Measurements from ENCODE around the gene RASGRP4. TPM values are rescaled to one million over a fixed set of nuclear protein-coding genes. Genes with fewer than 3 reads are reported as not detected.

RASGRP4 gene
- polyA plus RNA-seq, 6 donors from 2014 or later: 0.27 to 0.60 (median 0.30) TPM; not detected in 3

DNA sequence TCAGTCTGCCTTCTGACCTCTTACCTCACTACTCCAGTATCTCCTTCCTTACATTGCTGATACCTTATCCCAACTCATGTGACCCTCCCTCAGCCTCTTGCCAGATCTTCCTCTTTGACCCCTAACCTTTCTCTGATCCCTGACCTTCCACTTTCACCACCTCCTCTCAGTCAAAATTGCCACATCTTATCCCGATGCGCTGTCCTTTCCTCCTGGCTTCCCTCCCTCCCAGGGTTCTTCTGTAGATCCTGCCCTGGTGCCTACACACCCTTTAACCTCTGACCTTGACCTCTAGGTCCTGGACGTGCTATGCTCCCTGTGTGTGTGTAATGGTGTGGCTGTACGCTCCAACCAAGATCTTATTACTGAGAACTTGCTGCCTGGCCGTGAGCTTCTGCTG is 31.2 kb upstream of the RASGRP4 start:
- DNase-seq: no peak
- Mint-ChIP-seq H3K4me1 (peaks cover 0 to 2% (median 0%) of the 10 kb centered on the region in 3 donors), H3K27me3 (peaks cover 9 to 32% (median 18%) of the 10 kb centered on the region in 3 donors), H3K4me3 (no peak overlapping the region), H3K27ac (no peak overlapping the region), H3K36me3 (no peaks in the 10 kb centered on the region), H3K9me3 (peaks cover 0 to 7% (median 0%) of the 10 kb centered on the region in 7 donors)
- ATAC-seq (ENCODE audit: low read depth in 2 of 2): no peak

DNA sequence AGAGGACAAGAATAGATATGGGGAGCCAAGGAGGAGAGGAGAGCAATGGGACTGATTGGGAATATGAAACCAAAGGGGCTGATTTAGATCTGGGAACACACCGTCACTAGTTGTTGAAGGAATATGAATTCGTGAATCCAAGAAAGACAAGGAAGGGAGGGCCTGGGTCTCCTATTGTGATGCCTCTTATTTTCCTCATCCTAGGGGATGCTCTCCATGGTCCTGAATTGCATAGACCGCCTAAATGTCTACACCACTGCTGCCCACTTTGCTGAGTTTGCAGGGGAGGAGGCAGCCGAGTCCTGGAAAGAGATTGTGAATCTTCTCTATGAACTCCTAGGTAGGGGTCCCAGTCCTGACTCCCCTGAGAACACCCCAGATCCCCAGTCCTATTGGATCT is 29.0 kb upstream of the RASGRP4 start:
- peak overlapping the region in 1 of 6 donors; percentile 68 for H3K27ac Mint-ChIP-seq
- peaks cover 7 to 33% (median 12%) of the 10 kb centered on the region in 3 donors for H3K27me3 Mint-ChIP-seq
- DNase-seq (no peak), ATAC-seq (ENCODE audit: low read depth in 2 of 2) (no peak)
- H3K36me3 Mint-ChIP-seq: no peaks in the 10 kb centered on the region
- H3K4me3 Mint-ChIP-seq: peak overlapping the region in 1 of 8 donors; percentile 23
- H3K9me3 Mint-ChIP-seq: peaks cover 0 to 8% (median 1%) of the 10 kb centered on the region in 7 donors
- H3K4me1 Mint-ChIP-seq: peaks cover 0 to 2% (median 0%) of the 10 kb centered on the region in 3 donors

GRCh38 chr19:38453596-38453995 is 27.6 kb upstream of the RASGRP4 start:
- Mint-ChIP-seq H3K9me3 (peaks cover 4 to 14% (median 9%) of the 10 kb centered on the region in 7 donors), H3K4me1 (peaks cover 0 to 2% (median 0%) of the 10 kb centered on the region in 3 donors), H3K4me3 (no peak overlapping the region), H3K27ac (no peak overlapping the region), H3K27me3 (peaks cover 0 to 27% (median 14%) of the 10 kb centered on the region in 3 donors), H3K36me3 (peaks cover 0 to 11% of the 10 kb centered on the region in 2 donors)
- DNase-seq (no peak), ATAC-seq (ENCODE audit: low read depth in 2 of 2) (no peak)

- no peak overlapping the region for H3K4me3 Mint-ChIP-seq
- no peak for ATAC-seq (ENCODE audit: low read depth in 2 of 2)
- H3K27ac Mint-ChIP-seq: peak overlapping the region in 1 of 6 donors; percentile 31
- H3K4me1 Mint-ChIP-seq: peaks cover 0 to 1% (median 0%) of the 10 kb centered on the region in 3 donors
- H3K36me3 Mint-ChIP-seq: peaks cover 0 to 12% of the 10 kb centered on the region in 2 donors
- DNase-seq: no peak
- peaks cover 0 to 23% (median 16%) of the 10 kb centered on the region in 3 donors for H3K27me3 Mint-ChIP-seq
- H3K9me3 Mint-ChIP-seq: peaks cover 5 to 14% (median 9%) of the 10 kb centered on the region in 7 donors
Observed at GRCh38 chr19:38452430-38453366, 26.7 kb upstream of the RASGRP4 start.

DNA sequence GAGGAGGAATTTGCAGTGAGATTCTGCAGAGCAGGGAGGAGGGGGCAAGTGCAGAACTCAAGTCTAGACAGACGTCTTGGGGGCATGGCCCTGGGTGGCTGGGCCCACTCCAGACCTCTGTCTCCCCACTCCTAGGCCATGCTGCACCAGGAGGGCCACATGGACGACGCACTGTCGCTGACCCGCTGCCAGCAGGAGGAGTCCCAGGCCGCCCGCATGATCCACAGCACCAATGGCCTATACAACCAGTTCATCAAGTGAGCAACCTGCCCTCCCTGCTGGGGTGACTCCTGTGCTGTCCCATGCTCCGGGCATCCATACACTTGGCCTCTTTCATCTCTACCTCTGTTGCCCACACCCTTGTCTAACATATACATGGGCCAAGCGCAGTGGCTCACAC is 25.6 kb upstream of the RASGRP4 start:
- no peak overlapping the region for H3K4me3 Mint-ChIP-seq
- peaks cover 5 to 14% (median 9%) of the 10 kb centered on the region in 7 donors for H3K9me3 Mint-ChIP-seq
- H3K4me1 Mint-ChIP-seq: no peaks in the 10 kb centered on the region
- no peak overlapping the region for H3K27ac Mint-ChIP-seq
- peaks cover 0 to 12% of the 10 kb centered on the region in 2 donors for H3K36me3 Mint-ChIP-seq
- H3K27me3 Mint-ChIP-seq: peaks cover 0 to 16% (median 15%) of the 10 kb centered on the region in 3 donors
- DNase-seq (no peak), ATAC-seq (ENCODE audit: low read depth in 2 of 2) (no peak)

DNA sequence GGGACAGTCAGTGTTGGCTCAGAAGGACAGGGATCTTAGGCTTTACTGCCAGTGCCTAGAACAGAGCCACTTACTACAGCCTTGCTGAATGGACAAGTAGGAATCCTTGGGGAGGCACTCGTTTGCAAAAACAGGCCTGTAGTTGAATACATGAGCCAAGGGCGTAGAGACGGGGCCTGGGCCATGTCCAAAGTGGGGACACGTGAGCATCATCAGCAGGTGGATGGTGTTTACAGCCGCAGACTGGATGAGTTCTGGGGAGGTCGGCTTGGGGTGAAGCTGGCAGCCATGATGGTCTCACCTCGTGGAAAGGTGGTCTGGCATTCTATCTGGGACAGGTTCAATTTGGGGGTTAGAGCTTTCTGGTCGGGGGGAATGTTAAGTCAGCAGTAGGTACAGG is 25.0 kb upstream of the RASGRP4 start:
- Mint-ChIP-seq H3K9me3 (peaks cover 5 to 14% (median 10%) of the 10 kb centered on the region in 7 donors), H3K27me3 (peaks cover 0 to 21% (median 16%) of the 10 kb centered on the region in 3 donors), H3K36me3 (peaks cover 0 to 12% of the 10 kb centered on the region in 2 donors), H3K27ac (no peak overlapping the region), H3K4me3 (no peak overlapping the region), H3K4me1 (no peaks in the 10 kb centered on the region)
- ATAC-seq (ENCODE audit: low read depth in 2 of 2) (no peak), DNase-seq (no peak)

DNA sequence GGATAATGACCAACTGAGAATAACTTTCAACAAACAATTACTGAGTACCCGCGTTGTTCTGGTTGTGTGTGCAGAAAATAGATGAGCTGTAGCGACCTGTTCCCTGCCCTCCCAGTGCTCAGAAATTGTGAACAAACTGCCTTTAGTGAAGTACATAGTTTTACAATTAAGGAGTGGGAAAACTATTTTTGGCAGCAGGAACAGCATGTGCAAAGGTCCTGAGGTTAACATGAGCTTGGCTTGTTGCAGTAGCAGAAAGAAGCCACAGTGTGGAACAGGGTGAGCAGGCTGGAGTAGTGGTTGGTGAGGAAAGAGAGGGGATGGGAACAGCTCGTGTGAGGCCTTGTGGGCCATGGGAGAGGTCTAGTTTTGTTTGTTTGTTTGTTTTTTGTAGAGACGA is 23.5 kb upstream of the RASGRP4 start:
- H3K36me3 Mint-ChIP-seq: peaks cover 0 to 12% of the 10 kb centered on the region in 2 donors
- no peak for ATAC-seq (ENCODE audit: low read depth in 2 of 2)
- H3K4me3 Mint-ChIP-seq: no peak overlapping the region
- peaks cover 3 to 32% (median 27%) of the 10 kb centered on the region in 3 donors for H3K27me3 Mint-ChIP-seq
- no peak for DNase-seq
- H3K27ac Mint-ChIP-seq: no peak overlapping the region
- H3K4me1 Mint-ChIP-seq: no peaks in the 10 kb centered on the region
- H3K9me3 Mint-ChIP-seq: peaks cover 5 to 14% (median 9%) of the 10 kb centered on the region in 7 donors

- Mint-ChIP-seq H3K4me1 (no peaks in the 10 kb centered on the region), H3K4me3 (no peak overlapping the region), H3K9me3 (peaks cover 5 to 13% (median 9%) of the 10 kb centered on the region in 7 donors), H3K27ac (no peak overlapping the region), H3K27me3 (peaks cover 3 to 44% (median 35%) of the 10 kb centered on the region in 3 donors), H3K36me3 (peaks cover 0 to 12% of the 10 kb centered on the region in 2 donors)
- ATAC-seq (ENCODE audit: low read depth in 2 of 2): no peak
- no peak for DNase-seq
Observed at GRCh38 chr19:38448225-38448624, 22.2 kb upstream of the RASGRP4 start.

DNA sequence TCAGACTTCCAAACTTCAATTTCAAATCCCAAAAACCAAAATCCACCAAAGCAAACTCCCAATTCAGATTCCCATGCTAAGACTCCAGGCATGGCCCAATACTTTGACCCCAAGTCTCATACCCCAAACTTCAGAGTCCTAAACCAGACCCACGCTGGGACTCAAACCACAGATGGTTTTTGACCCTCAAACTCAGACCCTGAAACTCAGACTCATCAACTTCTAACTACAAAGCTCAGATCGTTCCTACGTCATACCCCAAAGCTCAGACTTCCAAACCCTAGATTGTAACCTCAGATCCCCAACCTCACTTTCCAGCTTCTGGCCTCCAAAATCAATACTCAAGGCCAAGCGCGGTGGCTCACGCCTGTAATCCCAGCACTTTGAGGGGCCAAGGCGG is 19.3 kb upstream of the RASGRP4 start:
- ATAC-seq (ENCODE audit: low read depth in 2 of 2) (no peak), DNase-seq (no peak)
- H3K36me3 Mint-ChIP-seq: peaks cover 0 to 12% of the 10 kb centered on the region in 2 donors
- H3K27ac Mint-ChIP-seq: no peak overlapping the region
- peaks cover 3 to 5% (median 5%) of the 10 kb centered on the region in 3 donors for H3K4me1 Mint-ChIP-seq
- peaks cover 8 to 50% (median 47%) of the 10 kb centered on the region in 3 donors for H3K27me3 Mint-ChIP-seq
- peaks cover 5 to 11% (median 9%) of the 10 kb centered on the region in 7 donors for H3K9me3 Mint-ChIP-seq
- H3K4me3 Mint-ChIP-seq: no peak overlapping the region

GRCh38 chr19:38444026-38444425 is 18.0 kb upstream of the RASGRP4 start:
- DNase-seq (no peak), ATAC-seq (ENCODE audit: low read depth in 2 of 2) (no peak)
- Mint-ChIP-seq H3K27ac (no peak overlapping the region), H3K4me3 (no peak overlapping the region), H3K4me1 (peaks cover 3 to 5% (median 5%) of the 10 kb centered on the region in 3 donors), H3K9me3 (peaks cover 1 to 6% (median 3%) of the 10 kb centered on the region in 7 donors), H3K36me3 (peaks cover 0 to 5% of the 10 kb centered on the region in 2 donors), H3K27me3 (peaks cover 8 to 43% (median 37%) of the 10 kb centered on the region in 3 donors)

GRCh38 chr19:38443458-38443999 is 17.5 kb upstream of the RASGRP4 start:
- peaks cover 8 to 42% (median 32%) of the 10 kb centered on the region in 3 donors for H3K27me3 Mint-ChIP-seq
- no peak overlapping the region for H3K4me3 Mint-ChIP-seq
- DNase-seq (no peak), ATAC-seq (ENCODE audit: low read depth in 2 of 2) (no peak)
- H3K36me3 Mint-ChIP-seq: peaks cover 0 to under 1% of the 10 kb centered on the region in 2 donors
- H3K27ac Mint-ChIP-seq: no peak overlapping the region
- H3K4me1 Mint-ChIP-seq: peaks cover 3 to 5% (median 5%) of the 10 kb centered on the region in 3 donors
- peaks cover 0 to 6% (median 0%) of the 10 kb centered on the region in 7 donors for H3K9me3 Mint-ChIP-seq

DNA sequence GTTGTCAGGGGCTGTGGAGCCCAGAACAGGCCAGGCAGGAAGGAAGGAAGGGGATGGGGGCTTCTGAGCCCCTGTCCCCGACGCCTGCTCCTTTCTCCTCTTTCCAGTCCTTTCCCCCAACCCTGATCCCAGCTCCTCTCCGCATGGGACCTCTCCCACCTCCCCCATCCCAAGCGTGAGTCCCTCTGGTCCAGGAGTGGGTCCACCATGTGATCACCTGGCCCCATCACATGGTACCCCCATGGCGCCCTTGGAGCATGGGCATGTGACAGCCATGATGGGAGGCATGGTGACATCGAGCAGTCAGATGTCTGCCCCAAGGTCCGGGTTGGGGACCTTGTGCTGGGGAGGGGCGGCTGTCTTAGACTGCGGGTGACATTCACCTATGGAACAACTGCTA is 16.7 kb upstream of the RASGRP4 start:
- H3K36me3 Mint-ChIP-seq: no peaks in the 10 kb centered on the region
- H3K9me3 Mint-ChIP-seq: peaks cover 0 to 3% (median 0%) of the 10 kb centered on the region in 7 donors
- no peak overlapping the region for H3K4me3 Mint-ChIP-seq
- peaks cover 3 to 5% (median 5%) of the 10 kb centered on the region in 3 donors for H3K4me1 Mint-ChIP-seq
- ATAC-seq (ENCODE audit: low read depth in 2 of 2) (no peak), DNase-seq (no peak)
- peak overlapping the region in 1 of 6 donors; percentile 42 for H3K27ac Mint-ChIP-seq
- peaks cover 12 to 49% (median 38%) of the 10 kb centered on the region in 3 donors for H3K27me3 Mint-ChIP-seq

DNA sequence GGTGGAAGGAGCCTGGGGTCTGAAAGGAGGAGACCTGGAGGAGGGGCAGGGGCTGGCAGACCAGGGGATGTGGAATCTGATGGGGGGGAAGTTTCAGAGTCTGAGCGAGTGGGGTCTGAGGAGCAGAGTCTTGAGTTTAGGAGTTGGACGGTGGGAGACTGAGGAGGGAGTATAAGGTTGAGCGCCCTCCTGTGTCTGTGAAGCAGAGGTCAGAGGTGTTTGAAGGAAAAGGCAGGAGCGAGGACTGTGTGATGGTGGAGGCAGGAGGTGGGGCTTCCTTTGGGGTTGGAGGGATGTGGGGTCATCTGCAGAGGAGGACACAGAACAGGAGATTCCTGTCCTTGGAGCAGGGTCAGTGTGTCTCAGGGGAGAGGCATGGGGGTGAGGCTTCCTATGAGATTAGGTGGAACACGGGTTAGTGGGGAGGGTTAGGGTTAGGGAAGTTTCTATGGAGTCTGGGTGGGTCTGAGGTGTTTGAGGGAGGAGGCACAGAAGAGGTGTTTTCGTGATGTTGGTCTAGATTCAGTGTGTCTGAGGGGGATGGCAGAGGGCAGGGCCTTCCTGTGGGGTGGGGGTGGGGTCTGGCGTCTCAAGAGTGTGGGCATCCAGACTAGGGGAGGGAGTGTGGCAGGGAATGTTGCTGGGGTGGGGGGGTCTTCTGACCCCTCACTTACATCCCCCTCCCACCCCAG is 15.8 kb upstream of the RASGRP4 start:
- H3K27ac Mint-ChIP-seq: peak overlapping the region in 4 of 6 donors; percentile 9 to 89 (median 58)
- DNase-seq: no peak

More for the DNA sequence above, 15.8 kb upstream of the RASGRP4 start:
- Mint-ChIP-seq H3K27me3 (peaks cover 12 to 50% (median 39%) of the 10 kb centered on the region in 3 donors), H3K4me1 (peaks cover 3 to 5% (median 5%) of the 10 kb centered on the region in 3 donors), H3K36me3 (no peaks in the 10 kb centered on the region), H3K9me3 (peaks cover 0 to 2% (median 0%) of the 10 kb centered on the region in 7 donors), H3K4me3 (no peak overlapping the region)
- ATAC-seq (ENCODE audit: low read depth in 2 of 2): no peak

All from naive B cell (primary cell).